HepG2 (cell line): ENCODE data around the gene ZDHHC18. TPM values are rescaled to one million over a fixed set of nuclear protein-coding genes. Genes with fewer than 3 reads are reported as not detected.

Experiments used
- AKAP8 ChIP-seq: sonication (generic); formaldehyde crosslinking; IDR thresholded peaks from 2 replicates; pipeline ENCODE4 v1.5.1; 2020; ENCODE audit warnings: mild to moderate bottlenecking, missing genetic modification reagents
- CSRNP1 ChIP-seq: sonication (generic); formaldehyde crosslinking; IDR thresholded peaks from 2 replicates; pipeline ENCODE4 v1.8.1; 2023; ENCODE audit warnings: mild to moderate bottlenecking, missing genetic modification reagents
- DMAP1 ChIP-seq: IDR thresholded peaks from 2 replicates; pipeline ENCODE4 v1.6.1; 2016
- ETV5 ChIP-seq: IDR thresholded peaks from 2 replicates; pipeline ENCODE4 v1.6.1; 2018; ENCODE audit warnings: missing biosample characterization, missing genetic modification reagents, inconsistent platforms, borderline replicate concordance
- FOXA1 ChIP-seq, 2 experiments: fragments of 450-650 bp in 1 of 2; sonication (generic) in 1 of 2; formaldehyde crosslinking in 1 of 2; IDR thresholded peaks; 2 replicates each; pipeline versions ENCODE4 v1.4.0 to v1.6.1; 2016 to 2020; ENCODE audit warnings: missing genetic modification reagents in 1 of 2
- HES4 ChIP-seq: sonication (generic); formaldehyde crosslinking; IDR thresholded peaks from 2 replicates; pipeline ENCODE4 v1.9.0; 2021; ENCODE audit warnings: mild to moderate bottlenecking, missing genetic modification reagents, borderline replicate concordance
- HMG20B ChIP-seq: conservative IDR thresholded peaks from 2 replicates; pipeline ENCODE4 v1.6.1; 2016; ENCODE audit warnings: missing genetic modification reagents, missing compliant biosample characterization
- HOXA9 ChIP-seq: sonication (generic); formaldehyde crosslinking; IDR thresholded peaks from 2 replicates; pipeline ENCODE4 v1.8.1; 2022; ENCODE audit warnings: missing genetic modification reagents, mild to moderate bottlenecking, moderate library complexity, borderline replicate concordance
- KAT8 ChIP-seq: IDR thresholded peaks from 2 replicates; pipeline ENCODE4 v1.6.1; 2016; ENCODE audit warnings: missing genetic modification reagents, missing compliant biosample characterization
- KDM2A ChIP-seq: sonication (generic); formaldehyde crosslinking; IDR thresholded peaks from 2 replicates; pipeline ENCODE4 v1.4.0; 2020; ENCODE audit warnings: low read depth, missing genetic modification reagents, borderline replicate concordance
- KIAA2018 ChIP-seq: sonication (generic); formaldehyde crosslinking; IDR thresholded peaks from 2 replicates; pipeline ENCODE4 v1.5.0; 2020; ENCODE audit warnings: mild to moderate bottlenecking, missing genetic modification reagents, borderline replicate concordance
- RARA ChIP-seq: IDR thresholded peaks from 2 replicates; pipeline ENCODE4 v1.6.1; 2016; ENCODE audit warnings: missing genetic modification reagents, missing compliant biosample characterization
- SETDB1 ChIP-seq: sonication (generic); formaldehyde crosslinking; IDR thresholded peaks from 2 replicates; pipeline ENCODE4 v1.5.1; 2020; ENCODE audit warnings: missing genetic modification reagents, mild to moderate bottlenecking, borderline replicate concordance
- ZBTB7A ChIP-seq: sonication (generic); formaldehyde crosslinking; IDR thresholded peaks from 2 replicates; pipeline ENCODE4 v1.8.0; 2022; ENCODE audit warnings: mild to moderate bottlenecking, missing genetic modification reagents
- ZFP41 ChIP-seq: sonication (generic); formaldehyde crosslinking; IDR thresholded peaks from 2 replicates; pipeline ENCODE4 v1.4.0; 2020; ENCODE audit warnings: mild to moderate bottlenecking, missing genetic modification reagents, borderline replicate concordance
- ZFYVE20 ChIP-seq: sonication (generic); formaldehyde crosslinking; IDR thresholded peaks from 2 replicates; pipeline ENCODE4 v1.8.0; 2023; ENCODE audit warnings: low read depth, mild to moderate bottlenecking, moderate library complexity, missing genetic modification reagents, borderline replicate concordance
- ZNF337 ChIP-seq: sonication (generic); formaldehyde crosslinking; IDR thresholded peaks from 2 replicates; pipeline ENCODE4 v1.5.1; 2020; ENCODE audit warnings: missing genetic modification reagents, low read depth, mild to moderate bottlenecking, borderline replicate concordance
- ZNF552 ChIP-seq: sonication (generic); formaldehyde crosslinking; IDR thresholded peaks from 2 replicates; pipeline ENCODE4 v1.9.0; 2022; ENCODE audit warnings: missing genetic modification reagents, mild to moderate bottlenecking, borderline replicate concordance
- ZNF558 ChIP-seq: sonication (generic); formaldehyde crosslinking; IDR thresholded peaks from 2 replicates; pipeline ENCODE4 v1.9.0; 2022; ENCODE audit warnings: mild to moderate bottlenecking, missing genetic modification reagents, borderline replicate concordance
- polyA plus RNA-seq, 8 experiments: library from polyadenylated mRNA; depleted of rRNA in 3 of 8; stranded (reverse) in 7 of 8; unstranded in 1 of 8; fragments of >200 nt; fragmentation: Illumina TruSeq in 4 of 8; extraction: Trizol in 4 of 8; gene quantifications; 2 replicates each; pipeline versions ENCODE4 v1.2.1 to v1.2.3, GENCODE V29; 2011 to 2016; ENCODE audit warnings: low read depth in 4 of 8, missing spikeins in 1 of 8, mixed read lengths in 1 of 8; ENCODE audit not compliant: insufficient read depth in 1 of 8
- total RNA-seq, 5 experiments: library from RNA; depleted of rRNA; stranded (reverse); fragments of >200 nt; fragmentation: Illumina TruSeq; extraction: Trizol; gene quantifications; 2 replicates each; pipeline ENCODE4 v1.2.3, GENCODE V29; 2016; ENCODE audit warnings: low read depth in 1 of 5

Gene ZDHHC18
- total and polyA plus RNA-seq, 2 of the 13 experiments (the other 11 are each of a cell fraction or from before 2014, with no cell fraction given) = 13.2 to 35.3 TPM

DNA sequence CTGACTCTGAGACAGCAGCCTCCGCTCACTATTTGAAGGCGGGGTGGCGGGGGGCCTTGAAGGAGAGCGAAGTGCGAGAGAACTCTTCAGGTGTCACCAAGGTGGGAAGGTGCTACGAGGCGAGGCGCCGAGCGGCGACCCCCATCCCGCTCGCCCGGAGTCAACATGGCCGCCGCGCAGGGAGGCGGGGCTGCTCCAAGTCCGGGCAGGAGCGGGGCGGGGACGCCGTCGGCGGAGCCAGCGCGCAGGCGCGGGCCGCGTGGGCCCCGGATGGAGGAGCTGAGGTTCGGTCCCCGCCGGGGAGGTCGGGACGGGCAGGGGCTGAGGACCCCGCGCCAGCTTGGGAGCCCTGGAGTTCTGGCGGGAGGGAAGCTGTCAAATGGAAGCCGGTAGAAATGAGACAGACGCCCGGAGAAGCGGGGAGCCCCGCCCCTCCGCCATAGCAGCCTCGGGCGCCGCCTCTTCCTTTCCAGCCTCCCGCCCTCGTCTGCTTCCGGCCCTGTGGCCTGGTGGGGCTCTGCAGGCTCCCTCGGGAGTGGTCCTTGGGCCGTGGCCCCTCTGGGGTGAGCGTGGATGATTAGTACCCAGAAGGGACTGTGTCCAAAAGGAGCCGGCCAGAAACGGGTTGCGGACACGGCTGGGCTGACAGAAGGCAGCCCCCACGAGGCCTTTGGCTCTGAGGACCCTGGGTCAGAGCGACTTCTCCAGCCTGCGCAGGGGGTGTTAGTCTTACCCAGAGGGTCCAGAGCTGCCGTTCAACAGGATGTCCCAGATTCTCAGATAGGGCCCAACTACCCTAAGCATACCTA is 38.6 kb upstream of the ZDHHC18 start, which contains the start of gene PIGV (continued):
- peak; percentile 63; the same call in 1 of the 2 replicates for TF ChIP-seq AKAP8 (CRISPR knock-in tag)
- TF ChIP-seq FOXA1 (IDR thresholded peaks at IDR 0.05) = no peak
- peak; percentile 76 for TF ChIP-seq FOXA1 (CRISPR knock-in tag; IDR thresholded peaks at IDR 0.05)
- TF ChIP-seq HOXA9 (CRISPR knock-in tag) = 0 out of 2 replicates have a peak, but pooled peaks have one; percentile 48
- TF ChIP-seq KIAA2018 (CRISPR knock-in tag) = 0 out of 2 replicates have a peak, but pooled peaks have one; percentile 22
- peak; percentile 47 for TF ChIP-seq KAT8
- no peak for TF ChIP-seq SETDB1
- TF ChIP-seq ZFYVE20 (CRISPR knock-in tag) = 0 out of 2 replicates have a peak, but pooled peaks have one; percentile 46
- peak; percentile 18; the same call in 1 of the 2 replicates for TF ChIP-seq HES4 (CRISPR knock-in tag)
- peak; percentile 82 for TF ChIP-seq ETV5 (CRISPR knock-in tag)
- peak; percentile 78; the same call in 1 of the 2 replicates for TF ChIP-seq KDM2A (CRISPR knock-in tag)
- TF ChIP-seq ZNF337 (CRISPR knock-in tag) = no peak
- TF ChIP-seq RARA (CRISPR knock-in tag) = 0 out of 2 replicates have a peak, but pooled peaks have one; percentile 11
- peak; percentile 30; the same call in 1 of the 2 replicates for TF ChIP-seq HMG20B (CRISPR knock-in tag)
- TF ChIP-seq ZNF558 (CRISPR knock-in tag) = no peak
- TF ChIP-seq ZNF552 = peak; percentile 45; the same call in 1 of the 2 replicates
- peak; percentile 34; the same call in 1 of the 2 replicates for TF ChIP-seq CSRNP1 (CRISPR knock-in tag)
- TF ChIP-seq ZBTB7A (CRISPR knock-in tag) = peak; percentile 45; the same call in 1 of the 2 replicates
- peak; percentile 46; the same call in 1 of the 2 replicates for TF ChIP-seq DMAP1 (CRISPR knock-in tag)
- 0 out of 2 replicates have a peak, but pooled peaks have one; percentile 45 for TF ChIP-seq ZFP41 (CRISPR knock-in tag)
